HG03095 (cell line): ENCODE results near the gene SEC23IP.
"Not testable (repeated sequence)": the region's sequence is repeated elsewhere in the genome, so short reads cannot be mapped to it uniquely, and the experiment has no call there.

Experiments
- ATAC-seq: cut with Tn5 transposase; IDR thresholded peaks from one replicate; pipeline ENCODE4 v1.9.1; 2021; ENCODE audit warnings: moderate library complexity; ENCODE audit not compliant: unreplicated experiment

The SEC23IP gene

DNA sequence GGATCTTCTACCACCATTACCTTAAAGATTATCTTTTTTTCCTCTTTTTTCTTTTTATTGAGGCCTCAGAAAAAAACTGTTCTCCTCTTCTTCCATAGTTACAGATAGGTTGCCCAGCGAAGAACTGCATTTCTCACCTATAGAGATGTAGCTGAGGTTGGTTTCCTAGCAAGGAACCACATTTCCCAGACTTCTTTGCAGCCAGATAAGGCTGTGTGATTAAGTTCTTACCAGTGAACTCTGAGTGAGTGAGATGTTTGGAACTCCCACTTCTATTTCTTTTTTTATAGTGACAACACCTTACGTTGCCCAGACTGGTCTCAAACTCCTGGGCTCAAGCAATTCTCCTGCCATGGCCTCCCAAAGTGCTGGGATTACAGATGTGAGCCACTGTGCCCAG lies 14.0 kb upstream of the SEC23IP start:
- no peak for ATAC-seq

DNA sequence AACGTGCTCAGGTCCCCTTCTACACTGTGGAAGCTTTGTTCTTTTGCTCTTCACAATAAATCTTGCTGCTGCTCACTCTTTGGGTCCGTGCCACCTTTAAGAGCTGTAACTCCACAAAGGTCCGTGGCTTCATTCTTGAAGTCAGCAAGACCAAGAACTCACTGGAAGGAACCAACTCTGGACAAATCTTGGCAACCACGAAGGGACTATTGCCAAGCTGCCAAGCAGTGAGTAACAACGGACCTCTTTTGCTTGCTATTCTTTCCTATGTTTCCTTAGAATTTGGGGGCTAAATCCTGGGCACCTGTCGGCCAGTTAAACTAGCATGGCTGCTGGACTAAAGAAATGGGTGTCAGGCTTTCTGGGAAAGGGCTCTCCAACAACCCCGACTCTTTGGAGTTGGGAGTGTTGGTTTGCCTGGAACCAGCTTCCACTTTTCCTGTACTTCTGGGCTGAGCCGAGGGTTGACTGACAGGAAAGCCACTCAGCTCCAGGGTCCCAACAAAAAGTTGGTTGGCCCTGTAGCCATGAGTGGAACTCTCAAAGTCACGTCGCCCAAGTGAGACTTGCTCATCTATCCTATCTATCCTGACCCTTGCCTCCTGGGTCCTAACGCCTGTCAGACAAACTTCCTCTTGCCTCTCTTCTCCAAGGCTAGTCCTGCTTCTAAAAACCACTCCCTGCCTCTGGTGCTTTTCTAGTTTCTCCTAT lies 8.5 kb upstream of the SEC23IP start:
- not testable (repeated sequence) for ATAC-seq

DNA sequence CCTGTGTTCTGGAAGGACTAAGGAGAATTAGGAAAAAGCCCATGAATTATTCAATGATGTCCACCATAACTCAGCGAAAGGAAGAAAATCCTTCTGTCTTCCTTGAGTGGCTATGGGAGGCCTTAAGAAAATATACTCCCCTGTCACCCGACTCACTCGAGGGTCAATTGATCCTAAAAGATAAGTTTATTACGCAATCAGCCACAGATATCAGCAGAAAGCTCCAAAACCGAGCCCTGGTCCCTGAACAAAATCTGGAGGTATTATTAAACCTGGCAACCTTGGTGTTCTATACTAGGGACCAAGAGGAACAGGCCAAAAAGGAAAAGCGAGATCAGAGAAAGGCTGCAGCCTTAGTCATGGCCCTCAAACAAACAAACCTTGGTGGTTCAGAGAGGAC lies 6.5 kb upstream of the SEC23IP start:
- ATAC-seq: not testable (repeated sequence)

DNA sequence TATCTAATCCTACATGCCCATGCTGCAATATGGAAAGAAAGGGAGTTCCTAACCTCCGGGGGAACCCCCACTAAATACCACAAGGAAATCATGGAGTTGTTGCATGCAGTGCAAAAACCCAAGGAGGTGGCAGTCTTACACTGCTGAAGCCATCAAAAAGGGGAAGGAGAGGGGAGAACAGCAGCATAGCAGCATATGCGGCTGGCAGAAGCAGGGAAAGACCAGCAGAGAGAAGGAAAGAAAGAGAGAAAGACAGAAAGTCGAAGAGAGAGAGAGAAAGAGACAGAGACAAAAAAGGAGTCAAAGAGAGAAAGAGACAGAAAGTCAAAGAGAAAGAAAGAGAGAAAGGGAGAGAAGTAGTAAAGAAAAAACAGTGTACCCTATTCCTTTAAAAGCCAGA lies 3.8 kb upstream of the SEC23IP start:
- not testable (repeated sequence) for ATAC-seq

DNA sequence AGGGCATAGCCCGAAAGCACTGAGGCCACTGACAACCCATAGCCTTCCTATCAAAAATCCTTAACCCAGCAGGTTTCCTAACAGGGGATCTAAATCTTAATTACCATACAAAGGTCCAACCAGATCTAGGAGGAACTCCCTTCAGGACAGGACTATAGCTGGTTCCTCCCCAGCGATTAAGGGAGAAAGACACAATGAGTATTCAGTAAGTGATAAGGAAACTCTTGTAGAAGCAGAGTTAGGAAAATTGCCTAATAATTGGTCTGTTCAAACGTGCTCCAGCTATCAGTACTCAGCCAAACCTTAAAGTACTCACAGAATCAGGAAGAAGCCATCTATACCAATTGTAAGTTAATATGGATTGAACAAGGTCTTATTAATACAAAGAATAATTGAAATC lies 3.3 kb upstream of the SEC23IP start:
- not testable (repeated sequence) for ATAC-seq

DNA sequence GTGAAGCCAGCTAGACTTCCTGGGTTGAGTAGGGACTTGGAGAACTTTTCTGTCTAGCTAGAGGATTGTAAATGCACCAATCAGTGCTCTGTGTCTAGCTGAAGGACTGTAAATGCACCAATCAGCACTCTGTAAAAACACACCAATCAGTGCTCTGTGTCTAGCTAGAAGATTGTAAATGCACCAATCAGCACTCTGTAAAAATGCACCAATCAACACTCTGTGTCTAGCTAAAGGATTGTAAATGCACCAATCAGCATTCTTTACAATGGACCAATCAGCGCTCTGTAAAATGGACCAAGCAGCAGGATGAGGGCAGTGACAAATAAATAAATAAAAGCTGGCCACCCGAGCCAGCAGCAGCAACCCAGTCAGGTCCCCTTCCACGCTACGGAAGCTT lies 2.2 kb upstream of the SEC23IP start:
- not testable (repeated sequence) for ATAC-seq

DNA sequence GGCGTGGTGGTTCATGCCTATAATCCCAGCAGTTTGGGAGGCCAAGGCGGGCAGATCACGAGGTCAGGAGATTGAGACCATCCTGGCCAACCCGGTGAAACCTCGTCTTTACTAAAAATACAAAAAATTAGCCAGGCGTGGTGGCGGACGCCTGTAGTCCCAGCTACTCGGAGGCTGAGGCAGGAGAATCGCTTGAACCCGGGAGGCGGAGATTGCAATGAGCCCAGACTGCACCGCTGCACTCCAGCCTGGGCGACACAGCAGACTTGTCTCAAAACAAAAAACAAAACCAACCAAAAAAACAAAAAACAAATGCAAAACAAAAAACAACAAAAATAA lies 712 bp upstream of the SEC23IP start:
- ATAC-seq: not testable (repeated sequence)

DNA sequence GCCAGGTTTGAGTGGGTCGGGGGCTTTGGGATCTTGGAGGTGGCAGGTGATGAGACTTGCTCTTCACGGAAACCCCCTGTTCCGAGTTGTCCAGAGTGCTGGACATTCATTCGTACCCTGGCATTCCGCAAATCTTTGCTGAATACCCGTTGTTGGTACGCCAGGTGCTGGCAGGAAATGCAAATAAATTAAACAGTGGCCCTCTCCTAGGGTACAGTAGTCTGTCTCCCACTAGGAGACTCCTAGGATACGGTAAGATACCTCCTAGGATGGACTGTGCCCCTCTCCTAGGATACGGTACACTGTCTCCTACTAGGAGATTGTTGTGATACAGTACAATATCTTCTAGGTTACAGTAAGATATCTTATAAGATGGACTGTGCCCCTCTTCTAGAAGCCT lies 544 bp downstream of the SEC23IP start:
- no peak for ATAC-seq

DNA sequence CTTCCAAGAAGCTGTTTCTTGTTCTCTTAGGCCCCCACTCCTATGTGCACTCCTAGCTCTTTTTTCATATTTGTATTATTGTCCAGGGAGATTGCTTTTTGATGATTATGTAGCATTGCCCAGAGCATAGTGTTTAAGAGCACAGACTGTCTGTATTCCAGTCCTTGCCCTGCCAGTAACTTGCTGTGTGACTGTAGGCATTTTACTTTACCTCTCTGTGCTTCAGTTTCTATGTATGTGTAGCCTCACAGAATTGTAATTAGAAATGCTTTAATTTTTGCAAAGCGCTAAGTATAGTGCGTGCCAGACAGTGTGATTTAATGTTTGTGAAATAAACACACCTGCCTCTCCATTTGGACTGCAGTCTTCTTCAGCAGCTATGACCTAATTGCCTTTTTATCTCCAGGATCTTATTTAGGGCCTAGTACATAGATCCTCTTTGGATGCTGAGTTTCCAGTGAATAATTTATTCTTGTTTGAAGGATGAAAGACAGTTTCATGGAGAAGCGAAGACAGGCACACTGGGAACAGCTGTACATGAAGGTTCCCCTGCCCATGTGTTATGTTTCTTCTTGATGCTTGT lies 1.4 kb downstream of the SEC23IP start:
- ATAC-seq: no peak

DNA sequence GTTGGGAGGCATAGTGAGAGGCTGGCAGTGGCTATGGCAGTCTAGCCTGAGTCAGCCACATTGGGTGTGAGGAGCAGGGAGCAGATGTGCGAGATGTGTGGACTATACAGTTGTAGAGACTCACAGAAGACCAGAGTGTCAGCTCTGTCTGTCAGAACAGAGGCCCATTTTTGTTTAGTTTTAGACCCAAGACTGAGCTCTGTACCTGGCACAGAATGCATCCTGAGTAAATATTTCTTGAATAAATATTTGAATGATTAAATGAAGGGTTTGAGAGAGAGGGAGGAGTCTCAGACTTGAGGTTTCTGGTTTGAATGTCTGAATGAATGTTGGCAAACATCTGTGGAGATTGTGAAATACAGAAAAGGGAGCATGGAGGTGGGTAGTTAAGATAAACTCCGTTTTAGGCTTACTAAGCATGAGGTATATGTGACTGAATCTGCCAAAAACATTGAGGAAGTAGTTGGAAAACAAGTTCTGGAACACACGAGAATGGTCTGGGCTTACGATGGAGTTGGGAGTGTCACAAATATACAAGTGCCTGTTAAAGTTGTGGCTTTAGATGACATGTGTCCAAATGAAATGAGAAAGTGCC lies 3.6 kb downstream of the SEC23IP start:
- ATAC-seq: no peak

DNA sequence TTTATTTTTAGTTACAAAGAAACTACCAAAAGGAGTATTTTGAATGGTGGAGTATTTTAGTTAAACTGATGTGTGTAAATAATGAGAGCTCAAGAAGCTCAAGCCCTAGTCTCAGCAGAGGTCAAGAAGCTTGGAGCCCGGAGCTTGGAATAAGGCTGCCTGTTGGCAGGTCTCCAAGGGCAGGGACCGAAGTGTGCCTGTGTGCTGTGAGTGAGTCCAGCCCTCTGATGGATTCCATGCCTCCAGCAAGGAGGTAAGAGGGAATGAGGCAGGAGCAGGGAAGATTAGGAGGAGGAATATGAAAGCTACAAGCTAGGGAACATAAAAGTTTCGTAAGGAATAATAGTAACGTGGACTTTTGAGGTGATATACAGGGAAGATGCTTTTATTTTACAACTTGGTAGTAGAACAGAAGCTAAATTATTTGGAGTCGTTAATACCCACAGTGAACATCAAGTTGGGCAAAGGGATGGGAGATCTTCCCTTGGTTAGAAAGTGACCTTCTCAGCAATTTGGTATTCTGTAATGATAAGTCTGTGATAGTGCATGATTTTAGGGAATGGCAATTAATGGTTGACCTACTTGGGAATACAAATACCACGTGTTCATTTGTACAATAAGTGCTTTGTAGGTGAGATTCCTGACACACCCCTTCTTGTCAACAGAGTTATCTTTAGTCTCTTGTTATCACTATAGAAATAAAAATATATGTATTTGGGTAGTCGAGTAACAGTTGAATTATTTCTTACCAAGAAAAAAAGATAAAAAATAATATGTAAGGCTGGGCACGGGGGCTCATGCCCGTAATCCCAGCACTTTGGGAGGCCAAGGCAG lies 4.6 kb downstream of the SEC23IP start:
- no peak for ATAC-seq

DNA sequence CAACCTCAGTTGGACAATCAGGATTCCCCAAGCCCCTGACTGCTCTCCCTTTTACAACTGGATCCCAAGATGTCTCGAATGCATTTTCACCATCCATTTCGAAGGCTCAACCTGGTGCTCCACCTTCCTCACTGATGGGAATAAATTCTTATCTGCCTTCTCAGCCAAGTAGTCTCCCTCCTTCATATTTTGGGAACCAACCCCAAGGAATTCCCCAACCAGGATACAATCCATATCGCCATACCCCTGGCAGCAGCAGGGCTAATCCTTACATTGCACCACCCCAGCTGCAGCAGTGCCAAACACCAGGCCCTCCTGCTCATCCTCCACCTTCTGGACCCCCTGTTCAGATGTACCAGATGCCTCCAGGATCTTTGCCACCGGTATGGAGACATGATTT lies 6.0 kb downstream of the SEC23IP start:
- ATAC-seq: no peak

DNA sequence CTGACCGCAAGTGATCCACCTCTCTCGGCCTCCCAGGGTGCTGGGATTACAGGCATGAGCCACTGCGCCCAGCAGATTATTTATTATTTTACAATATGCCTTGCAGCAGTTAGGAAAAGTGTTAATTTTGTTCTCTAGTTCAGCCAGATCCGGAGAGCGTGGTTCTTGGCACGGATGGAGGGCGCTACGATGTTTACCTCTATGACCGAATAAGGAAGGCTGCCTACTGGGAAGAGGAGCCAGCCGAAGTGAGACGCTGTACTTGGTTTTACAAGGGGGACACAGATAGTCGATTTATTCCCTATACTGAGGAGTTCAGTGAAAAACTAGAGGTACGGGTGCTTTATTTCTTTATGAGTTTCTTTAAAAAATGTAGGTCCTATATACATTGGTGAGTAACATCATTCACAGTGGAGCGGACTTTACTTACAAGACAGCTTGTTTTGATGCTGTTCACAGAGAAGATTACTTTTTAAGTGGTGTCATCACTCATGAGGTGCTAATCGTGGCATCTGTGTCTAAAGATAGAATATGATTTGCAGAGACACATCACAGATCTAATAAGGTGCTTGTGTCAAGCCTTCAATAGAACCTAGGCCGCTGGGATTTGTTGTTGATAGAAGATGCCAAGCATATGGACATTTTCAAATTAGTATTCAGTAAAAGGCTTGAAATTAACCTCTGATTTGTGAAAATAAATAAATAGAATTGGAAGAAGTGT lies 11.6 kb downstream of the SEC23IP start:
- no peak for ATAC-seq

DNA sequence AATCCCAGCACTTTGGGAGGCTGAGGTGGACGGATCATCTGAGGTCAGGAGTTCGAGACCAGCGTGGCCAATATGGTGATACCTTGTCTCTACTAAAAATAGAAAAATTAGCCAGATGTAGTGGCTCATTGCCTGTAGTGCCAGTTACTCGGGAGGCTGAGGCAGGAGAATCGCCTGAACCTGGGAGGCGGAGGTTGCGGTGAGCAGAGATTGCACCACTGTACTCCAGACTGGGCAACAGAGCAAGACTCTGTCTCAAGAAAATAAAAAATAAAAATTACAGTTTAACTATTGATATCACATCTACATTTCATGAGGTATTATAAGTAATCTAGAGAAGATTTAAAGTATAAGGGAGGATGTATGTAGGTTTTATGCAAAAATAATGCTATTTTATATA lies 15.2 kb downstream of the SEC23IP start:
- not testable (repeated sequence) for ATAC-seq

DNA sequence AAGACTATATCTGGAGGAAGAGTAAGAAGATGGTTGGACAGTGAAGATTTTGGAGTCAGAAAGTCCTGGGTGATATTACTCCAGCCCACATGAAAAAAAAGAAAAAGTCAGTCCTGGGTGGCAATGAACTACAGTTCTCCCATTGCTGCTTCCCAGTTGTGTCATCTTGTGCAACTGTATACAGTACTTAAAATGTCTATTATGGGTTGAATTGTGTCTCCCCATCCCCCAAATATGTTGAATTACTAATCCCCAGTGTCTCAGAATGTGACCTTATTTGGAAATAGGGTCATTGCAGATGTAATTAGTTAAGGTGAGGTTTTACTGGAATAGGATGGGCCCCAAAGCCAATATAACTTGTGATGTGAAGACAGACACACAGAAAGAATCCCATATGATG lies 15.6 kb downstream of the SEC23IP start:
- ATAC-seq: no peak

DNA sequence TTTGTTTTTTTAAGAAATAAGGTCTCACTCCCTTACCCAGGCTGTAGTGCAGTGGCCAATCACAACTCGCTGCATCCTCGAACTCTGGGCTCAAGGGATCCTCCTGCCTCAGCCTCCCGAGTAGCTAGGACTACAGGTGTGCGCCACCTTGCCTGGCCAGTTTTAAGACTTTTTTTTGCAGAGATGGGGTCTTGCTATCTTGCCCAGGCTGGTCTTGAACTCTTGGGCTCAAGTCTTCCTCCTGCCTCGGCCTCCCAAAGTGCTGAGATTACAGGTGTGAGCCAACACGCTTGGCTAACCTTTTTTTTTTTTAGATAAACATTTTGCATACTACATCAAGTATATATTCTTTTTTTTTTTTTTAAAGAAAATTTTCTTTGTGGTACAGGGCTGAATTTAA lies 18.2 kb downstream of the SEC23IP start:
- ATAC-seq: no peak

DNA sequence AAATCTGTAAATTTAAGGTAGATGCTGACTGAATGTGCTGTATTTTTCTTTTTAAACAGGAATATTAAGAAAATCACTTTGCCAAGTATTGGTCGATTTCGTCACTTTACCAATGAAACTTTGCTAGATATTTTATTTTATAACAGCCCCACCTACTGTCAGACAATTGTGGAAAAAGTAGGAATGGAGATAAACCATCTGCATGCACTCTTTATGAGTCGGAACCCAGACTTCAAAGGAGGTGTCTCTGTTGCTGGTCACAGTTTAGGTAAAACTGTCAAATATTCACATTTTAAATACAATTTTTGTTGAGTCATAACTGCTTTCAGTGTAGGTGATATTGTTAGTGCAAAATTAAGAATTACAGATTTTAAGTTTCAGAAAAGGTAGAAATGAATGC lies 25.2 kb downstream of the SEC23IP start:
- ATAC-seq: no peak

DNA sequence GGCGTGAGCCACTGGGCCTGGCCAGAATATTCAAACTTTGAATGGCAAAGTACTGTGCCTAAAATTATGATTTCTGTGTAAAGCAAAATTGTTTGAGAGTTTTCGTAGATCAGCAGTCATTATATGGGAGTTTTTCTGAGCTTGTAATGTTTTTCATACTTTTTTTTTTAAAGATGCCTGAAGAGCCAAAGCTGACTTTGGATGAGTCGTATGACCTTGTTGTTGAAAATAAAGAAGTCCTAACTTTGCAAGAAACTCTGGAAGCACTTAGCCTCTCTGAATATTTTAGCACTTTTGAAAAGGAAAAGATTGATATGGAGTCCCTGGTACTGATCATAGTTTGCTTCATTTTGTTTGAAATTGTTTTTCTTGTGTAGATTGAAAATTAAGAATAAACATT lies 26.7 kb downstream of the SEC23IP start:
- ATAC-seq: no peak

DNA sequence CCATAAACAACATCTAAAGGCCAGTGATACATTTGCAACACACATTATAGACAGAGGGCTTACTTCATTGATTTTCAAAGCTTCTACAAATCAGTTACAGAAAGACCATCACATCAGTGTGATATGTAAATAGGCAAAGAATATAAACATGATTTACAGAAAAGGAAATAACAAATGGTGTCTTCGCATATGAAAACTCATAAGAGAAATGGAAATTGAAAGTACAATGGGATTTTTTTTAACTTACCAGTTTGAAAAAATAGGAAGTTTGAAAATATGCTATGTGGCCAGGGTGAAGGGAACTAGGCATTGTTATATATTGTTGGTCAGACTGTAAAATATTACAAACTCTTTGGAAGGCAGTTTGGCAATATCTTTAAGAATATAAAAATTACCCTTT lies 27.3 kb downstream of the SEC23IP start:
- ATAC-seq: no peak

DNA sequence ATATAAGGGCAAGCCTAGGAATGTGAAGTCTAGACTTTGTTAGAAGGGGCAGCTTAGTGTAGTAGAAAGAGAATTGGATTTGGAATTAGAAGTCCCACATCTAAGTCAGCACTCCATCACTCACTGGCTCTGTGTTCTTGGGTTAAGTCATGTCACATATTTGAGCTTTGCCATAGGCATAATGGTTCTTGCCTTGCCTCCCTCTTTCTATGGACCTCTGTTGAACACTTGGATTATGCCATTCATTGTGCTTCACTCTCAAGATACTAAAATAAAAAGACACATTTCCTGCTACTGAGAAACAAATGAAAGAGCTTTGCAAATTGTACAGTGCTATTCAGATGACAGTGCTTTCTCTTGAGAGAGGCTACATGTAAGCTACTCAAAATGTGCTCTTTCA lies 35.9 kb downstream of the SEC23IP start:
- no peak for ATAC-seq

DNA sequence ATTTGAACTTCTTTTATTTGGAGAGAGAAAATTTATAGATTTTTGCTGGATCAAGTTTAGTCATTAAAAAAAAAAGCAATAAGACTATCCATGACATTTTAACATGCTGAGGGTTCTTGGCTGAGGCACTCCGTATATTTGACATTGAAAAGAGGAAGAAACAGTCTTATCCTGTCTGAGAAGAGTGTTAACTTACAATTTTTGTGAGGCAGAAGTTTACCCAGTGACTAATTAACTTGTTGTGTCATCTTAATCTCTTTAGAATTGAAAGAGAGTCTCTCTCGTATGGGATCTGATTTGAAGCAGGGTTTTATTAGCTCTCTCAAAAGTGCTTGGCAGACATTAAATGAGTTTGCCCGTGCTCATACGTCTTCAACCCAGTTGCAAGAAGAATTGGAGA lies 39.3 kb downstream of the SEC23IP start:
- no peak for ATAC-seq
